Endothelial cell (in vitro differentiated cells): ENCODE results near the gene KCNG2. TPM values are rescaled to one million over a fixed set of nuclear protein-coding genes. Genes with fewer than 3 reads are reported as not detected.

Experiments
- DNase-seq: peaks from one replicate; pipeline ENCODE4 v3.0.0; 2021; ENCODE audit warnings: low spot score
- H3K27ac Mint-ChIP-seq: one replicate; pipeline ENCODE4 v1.8.0; 2021; ENCODE audit warnings: mixed read lengths, inconsistent platforms; ENCODE audit not compliant: unreplicated experiment
- H3K27me3 Mint-ChIP-seq: one replicate; pipeline ENCODE4 v1.8.0; 2021; ENCODE audit warnings: mild to moderate bottlenecking, moderate library complexity, mixed read lengths, inconsistent platforms; ENCODE audit not compliant: unreplicated experiment
- H3K36me3 Mint-ChIP-seq: one replicate; pipeline ENCODE4 v1.8.0; 2021; ENCODE audit warnings: mild to moderate bottlenecking, low read depth, mixed read lengths, inconsistent platforms; ENCODE audit not compliant: unreplicated experiment
- H3K4me1 Mint-ChIP-seq: one replicate; pipeline ENCODE4 v1.8.0; 2021; ENCODE audit warnings: mild to moderate bottlenecking, mixed read lengths, inconsistent platforms; ENCODE audit not compliant: unreplicated experiment
- H3K4me3 Mint-ChIP-seq: one replicate; pipeline ENCODE4 v1.8.0; 2021; ENCODE audit warnings: mild to moderate bottlenecking, mixed read lengths, inconsistent platforms; ENCODE audit not compliant: unreplicated experiment
- H3K9me3 Mint-ChIP-seq: one replicate; pipeline ENCODE4 v1.8.0; 2021; ENCODE audit warnings: mixed read lengths, inconsistent platforms; ENCODE audit not compliant: unreplicated experiment
- total RNA-seq: library from RNA; stranded (reverse); fragmentation: NEBNext Ultra II Directional; extraction: Animal tissue kit (Norgen Biotek cat#: 25700); gene quantifications from one replicate; pipeline ENCODE4 v1.2.1, GENCODE V29; 2021; ENCODE audit not compliant: unreplicated experiment
- TF ChIP-seq, protein P1 (sequence below): fragments of 200-600 bp; sonication (generic); IDR thresholded peaks from one replicate; pipeline ENCODE4 v1.5.0; 2021; ENCODE audit warnings: antibody characterized with exemption; ENCODE audit not compliant: unreplicated experiment

KCNG2 gene
- total RNA-seq, 1 donor from 2014 or later: 0.56 TPM

DNA sequence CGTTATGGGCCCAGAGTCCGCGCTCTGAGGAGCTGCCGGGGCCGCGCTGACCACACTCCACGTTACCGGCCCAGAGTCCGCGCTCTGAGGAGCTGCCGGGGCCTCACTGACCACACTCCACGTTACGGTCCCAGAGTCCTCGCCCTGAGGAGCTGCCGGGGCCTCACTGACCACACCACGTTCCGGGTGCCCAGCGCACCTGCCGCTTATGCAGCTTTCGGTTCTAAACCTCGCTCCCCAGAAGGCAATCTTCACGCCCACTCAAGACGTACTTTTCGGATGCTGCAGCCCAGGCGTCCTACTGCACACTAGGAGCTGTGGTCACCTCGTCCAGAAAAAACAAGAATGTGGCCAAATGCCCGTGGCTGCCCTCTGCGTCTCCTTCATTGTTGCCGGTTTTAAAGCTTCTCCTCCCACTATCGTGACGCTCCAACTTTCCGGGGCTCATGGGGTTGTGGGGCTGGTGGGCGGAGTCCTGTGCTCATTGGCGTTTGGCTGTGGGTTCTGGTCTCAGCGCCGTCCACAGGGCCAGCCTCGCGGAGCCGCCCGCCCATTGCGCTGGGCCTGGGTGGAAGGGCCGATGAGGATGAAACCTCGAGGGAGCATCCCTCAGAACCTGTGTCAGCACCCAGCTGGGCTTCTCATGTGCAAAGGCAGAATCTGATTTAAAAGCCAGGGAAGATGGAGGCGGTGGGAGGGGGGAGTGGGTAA, 11.9 kb downstream of the KCNG2 start:
- H3K4me3 Mint-ChIP-seq: no peak overlapping the region
- no peak for DNase-seq
- H3K27me3 Mint-ChIP-seq: peaks cover 5% of the 10 kb centered on the region
- no peaks in the 10 kb centered on the region for H3K9me3 Mint-ChIP-seq
- H3K27ac Mint-ChIP-seq: no peak overlapping the region
- no peaks in the 10 kb centered on the region for H3K4me1 Mint-ChIP-seq
- TF ChIP-seq, protein P1, sequence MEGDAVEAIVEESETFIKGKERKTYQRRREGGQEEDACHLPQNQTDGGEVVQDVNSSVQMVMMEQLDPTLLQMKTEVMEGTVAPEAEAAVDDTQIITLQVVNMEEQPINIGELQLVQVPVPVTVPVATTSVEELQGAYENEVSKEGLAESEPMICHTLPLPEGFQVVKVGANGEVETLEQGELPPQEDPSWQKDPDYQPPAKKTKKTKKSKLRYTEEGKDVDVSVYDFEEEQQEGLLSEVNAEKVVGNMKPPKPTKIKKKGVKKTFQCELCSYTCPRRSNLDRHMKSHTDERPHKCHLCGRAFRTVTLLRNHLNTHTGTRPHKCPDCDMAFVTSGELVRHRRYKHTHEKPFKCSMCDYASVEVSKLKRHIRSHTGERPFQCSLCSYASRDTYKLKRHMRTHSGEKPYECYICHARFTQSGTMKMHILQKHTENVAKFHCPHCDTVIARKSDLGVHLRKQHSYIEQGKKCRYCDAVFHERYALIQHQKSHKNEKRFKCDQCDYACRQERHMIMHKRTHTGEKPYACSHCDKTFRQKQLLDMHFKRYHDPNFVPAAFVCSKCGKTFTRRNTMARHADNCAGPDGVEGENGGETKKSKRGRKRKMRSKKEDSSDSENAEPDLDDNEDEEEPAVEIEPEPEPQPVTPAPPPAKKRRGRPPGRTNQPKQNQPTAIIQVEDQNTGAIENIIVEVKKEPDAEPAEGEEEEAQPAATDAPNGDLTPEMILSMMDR: no peak
- H3K36me3 Mint-ChIP-seq: no peaks in the 10 kb centered on the region

DNA sequence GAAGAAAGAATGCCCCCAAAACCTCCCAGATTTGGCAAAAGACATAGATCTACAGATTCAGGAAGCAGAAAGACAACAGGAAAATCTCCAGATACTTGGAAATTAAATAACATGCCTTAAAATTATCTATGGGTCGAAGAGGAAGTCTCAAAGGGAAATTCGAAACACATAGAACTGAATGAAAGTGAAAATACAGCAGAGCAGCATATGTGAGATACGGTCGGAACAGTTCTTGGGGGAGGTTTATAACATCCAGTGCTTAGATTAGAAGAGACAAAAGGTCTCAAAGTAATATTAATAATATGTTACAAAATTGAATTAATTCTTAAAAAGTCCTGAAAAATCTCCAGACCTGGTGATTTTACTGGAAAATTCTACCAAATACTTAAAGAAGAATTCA, 14.3 kb downstream of the KCNG2 start:
- Mint-ChIP-seq H3K4me1 (peaks cover 3% of the 10 kb centered on the region), H3K36me3 (no peaks in the 10 kb centered on the region), H3K27ac (no peak overlapping the region), H3K9me3 (no peaks in the 10 kb centered on the region), H3K4me3 (no peak overlapping the region), H3K27me3 (peaks cover 10% of the 10 kb centered on the region)
- TF ChIP-seq, protein P1: no peak
- no peak for DNase-seq

DNA sequence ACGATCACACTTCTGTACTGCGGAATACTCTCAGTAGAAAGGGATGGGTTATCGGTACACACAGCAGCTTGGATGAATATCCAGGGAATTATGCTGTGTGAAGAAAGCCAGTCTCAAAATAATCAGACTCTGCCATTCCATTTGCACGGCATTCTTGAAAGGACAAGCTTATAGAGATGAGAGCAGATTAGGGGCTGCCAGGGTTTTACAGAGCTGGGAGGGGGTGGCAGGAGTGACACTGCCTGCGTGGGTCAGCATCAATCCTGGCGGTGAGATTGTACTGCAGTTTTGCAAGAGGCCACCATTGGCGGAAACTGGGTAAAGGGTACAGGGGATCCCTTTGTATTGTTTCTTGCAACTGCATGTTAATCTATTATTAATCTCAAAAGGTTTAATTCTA, 16.6 kb downstream of the KCNG2 start:
- Mint-ChIP-seq H3K27ac (no peak overlapping the region), H3K36me3 (no peaks in the 10 kb centered on the region), H3K27me3 (peaks cover 10% of the 10 kb centered on the region), H3K4me3 (no peak overlapping the region), H3K4me1 (peaks cover 11% of the 10 kb centered on the region), H3K9me3 (no peaks in the 10 kb centered on the region)
- no peak for DNase-seq
- TF ChIP-seq, protein P1: no peak

DNA sequence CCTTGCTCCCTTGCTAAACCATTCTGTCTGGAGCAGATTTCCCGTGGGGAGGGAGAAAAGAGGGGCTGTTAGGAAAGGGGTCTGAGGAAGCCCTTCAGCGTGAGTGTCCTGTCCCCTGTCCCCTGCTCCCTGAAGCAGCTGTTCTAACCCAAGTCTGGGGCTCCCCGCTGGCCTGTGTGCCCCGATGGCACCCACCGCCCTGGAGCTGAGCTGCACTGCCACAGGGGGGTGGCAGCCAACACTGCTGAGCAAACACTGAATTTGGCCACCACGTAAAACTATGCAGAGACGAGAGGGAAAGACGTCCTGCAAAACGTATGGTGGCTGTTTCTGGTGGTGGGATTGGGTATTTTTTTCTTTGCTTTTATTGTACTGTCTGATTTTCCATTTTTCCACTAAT, 17.9 kb downstream of the KCNG2 start:
- Mint-ChIP-seq H3K4me3 (no peak overlapping the region), H3K36me3 (no peaks in the 10 kb centered on the region), H3K27ac (no peak overlapping the region), H3K27me3 (peaks cover 17% of the 10 kb centered on the region), H3K4me1 (peaks cover 23% of the 10 kb centered on the region), H3K9me3 (peaks cover 4% of the 10 kb centered on the region)
- no peak for DNase-seq
- TF ChIP-seq, protein P1: no peak

DNA sequence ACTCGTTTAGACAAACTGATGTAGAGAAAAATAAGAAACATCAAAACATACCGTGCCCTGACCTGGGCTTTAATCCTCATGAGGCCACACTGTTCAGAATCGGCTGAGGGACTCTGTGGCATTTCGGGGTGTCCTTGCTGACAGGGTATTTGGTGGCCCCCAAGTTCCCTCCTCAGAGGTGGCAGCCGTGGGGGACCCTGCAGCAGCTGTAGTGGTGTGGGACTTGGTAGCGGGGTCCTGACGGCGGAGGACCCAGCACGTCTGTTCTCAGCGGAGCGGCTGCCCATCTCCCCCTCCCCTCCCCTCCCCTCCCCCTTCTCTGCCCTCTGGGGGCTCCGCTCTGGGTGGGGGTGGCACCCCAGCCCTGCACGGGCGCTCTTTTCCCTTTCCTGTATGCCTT, 18.4 kb downstream of the KCNG2 start:
- H3K36me3 Mint-ChIP-seq: no peaks in the 10 kb centered on the region
- peaks cover 27% of the 10 kb centered on the region for H3K4me1 Mint-ChIP-seq
- H3K27me3 Mint-ChIP-seq: peaks cover 17% of the 10 kb centered on the region
- H3K4me3 Mint-ChIP-seq: no peak overlapping the region
- DNase-seq: no peak
- TF ChIP-seq, protein P1: no peak
- no peak overlapping the region for H3K27ac Mint-ChIP-seq
- peaks cover 4% of the 10 kb centered on the region for H3K9me3 Mint-ChIP-seq
